ENCODE results near the gene ABR. TPM values are rescaled to one million over a fixed set of nuclear protein-coding genes. Genes with fewer than 3 reads are reported as not detected.
A peak's percentile ranks its signal among the peaks of the same experiment; 100 is the strongest.

The ABR gene
- total RNA-seq (116 TPM), polyA plus RNA-seq (10 to 100 TPM; 13.2 to 21.2 (median 17.4) TPM)

GRCh38 chr17:1179818-1180742 lies at the start of gene ABR:
ABR (minus strand) TSS chr17:1179981; CDS start chr17:1179727, 254 bp downstream.
- Mint-ChIP-seq H3K27me3 (peaks cover 26% of the 10 kb centered on the region), H3K27ac (peak within 1 kb of the TSS in 1 of 3 donors; percentile 32), H3K4me1 (peaks cover 0 to 15% (median 6%) of the 10 kb centered on the region in 4 donors), H3K4me3 (peak within 1 kb of the TSS; percentile 69 to 88 (median 78)), H3K9me3 (peaks cover 0 to 2% (median 0%) of the 10 kb centered on the region in 7 donors), H3K36me3 (no peaks in the 10 kb centered on the region)
- ATAC-seq (ENCODE audit: low read depth in 2 of 2), result peak; percentile 59 to 66
- peaks cover 5% of the 10 kb centered on the region for H3K27me3 ChIP-seq (ENCODE audit: control insufficient read depth, insufficient read depth, low read length)
- H3K27ac ChIP-seq (ENCODE audit: insufficient read depth, low read length, poor library complexity, severe bottlenecking), result no peak within 1 kb of the TSS
- H3K9me3 ChIP-seq (ENCODE audit: control insufficient read depth in 2 of 2, low read length in 2 of 2), result no peaks in the 10 kb centered on the region
- H3K4me3 ChIP-seq (ENCODE audit: low read depth, low read length), result no peak within 1 kb of the TSS
- H3K36me3 ChIP-seq (ENCODE audit: control insufficient read depth, insufficient read depth, low read length), result no peaks in the 10 kb centered on the region
- peak in 2 of 3 donors; percentile 46 to 57 for DNase-seq
- H3K4me1 ChIP-seq (ENCODE audit: control insufficient read depth, insufficient read depth, low read length, poor library complexity, severe bottlenecking), result peaks cover 10% of the 10 kb centered on the region

- H3K4me1 Mint-ChIP-seq, result peaks cover 0 to 18% (median 6%) of the 10 kb centered on the region in 4 donors
- peaks cover 56% of the 10 kb centered on the region for H3K27me3 Mint-ChIP-seq
- H3K4me1 ChIP-seq (ENCODE audit: control insufficient read depth, insufficient read depth, low read length, poor library complexity, severe bottlenecking), result peaks cover 23% of the 10 kb centered on the region
- peaks cover 16% of the 10 kb centered on the region for H3K27me3 ChIP-seq (ENCODE audit: control insufficient read depth, insufficient read depth, low read length)
- peaks cover 0 to 5% (median 0%) of the 10 kb centered on the region in 7 donors for H3K9me3 Mint-ChIP-seq
- H3K4me3 Mint-ChIP-seq, result peak overlapping the region in 2 of 4 donors; percentile 44 to 62
- H3K4me3 ChIP-seq (ENCODE audit: low read depth, low read length), result no peak overlapping the region
- peak in 2 of 3 donors; percentile 8 to 22 for DNase-seq
- no peaks in the 10 kb centered on the region for H3K9me3 ChIP-seq (ENCODE audit: control insufficient read depth in 2 of 2, low read length in 2 of 2)
- ATAC-seq (ENCODE audit: low read depth in 2 of 2), result peak; percentile 22 to 33
- H3K27ac Mint-ChIP-seq, result no peak overlapping the region
- no peaks in the 10 kb centered on the region for H3K36me3 ChIP-seq (ENCODE audit: control insufficient read depth, insufficient read depth, low read length)
- no peaks in the 10 kb centered on the region for H3K36me3 Mint-ChIP-seq
- H3K27ac ChIP-seq (ENCODE audit: insufficient read depth, low read length, poor library complexity, severe bottlenecking), result no peak overlapping the region
Measured at GRCh38 chr17:1229349-1229899, 49.6 kb upstream of the ABR start.

- DNase-seq, result no peak
- H3K27me3 Mint-ChIP-seq, result peaks cover 54% of the 10 kb centered on the region
Measured at GRCh38 chr17:1228781-1229348, 49.1 kb upstream of the ABR start.

GRCh38 chr17:1227917-1228780 lies 48.4 kb upstream of the ABR start:
- Mint-ChIP-seq H3K9me3 (peaks cover 0 to 5% (median 0%) of the 10 kb centered on the region in 7 donors), H3K27ac (no peak overlapping the region), H3K27me3 (peaks cover 58% of the 10 kb centered on the region), H3K4me3 (peak overlapping the region; percentile 76 to 90 (median 84)), H3K36me3 (no peaks in the 10 kb centered on the region), H3K4me1 (peaks cover 0 to 18% (median 6%) of the 10 kb centered on the region in 4 donors)
- no peaks in the 10 kb centered on the region for H3K36me3 ChIP-seq (ENCODE audit: control insufficient read depth, insufficient read depth, low read length)
- no peak overlapping the region for H3K27ac ChIP-seq (ENCODE audit: insufficient read depth, low read length, poor library complexity, severe bottlenecking)
- no peaks in the 10 kb centered on the region for H3K9me3 ChIP-seq (ENCODE audit: control insufficient read depth in 2 of 2, low read length in 2 of 2)
- H3K27me3 ChIP-seq (ENCODE audit: control insufficient read depth, insufficient read depth, low read length), result peaks cover 16% of the 10 kb centered on the region
- peaks cover 23% of the 10 kb centered on the region for H3K4me1 ChIP-seq (ENCODE audit: control insufficient read depth, insufficient read depth, low read length, poor library complexity, severe bottlenecking)
- peak; percentile 40 to 46 for ATAC-seq (ENCODE audit: low read depth in 2 of 2)
- H3K4me3 ChIP-seq (ENCODE audit: low read depth, low read length), result no peak overlapping the region
- DNase-seq, result peak in 1 of 3 donors; percentile 13

More at GRCh38 chr17:1228781-1229348, 49.1 kb upstream of the ABR start:
- no peak for ATAC-seq (ENCODE audit: low read depth in 2 of 2)
- Histone ChIP-seq H3K27ac (ENCODE audit: insufficient read depth, low read length, poor library complexity, severe bottlenecking) (no peak overlapping the region), H3K36me3 (ENCODE audit: control insufficient read depth, insufficient read depth, low read length) (no peaks in the 10 kb centered on the region), H3K9me3 (ENCODE audit: control insufficient read depth in 2 of 2, low read length in 2 of 2) (no peaks in the 10 kb centered on the region), H3K27me3 (ENCODE audit: control insufficient read depth, insufficient read depth, low read length) (peaks cover 16% of the 10 kb centered on the region), H3K4me1 (ENCODE audit: control insufficient read depth, insufficient read depth, low read length, poor library complexity, severe bottlenecking) (peaks cover 23% of the 10 kb centered on the region), H3K4me3 (ENCODE audit: low read depth, low read length) (no peak overlapping the region)
- peaks cover 0 to 5% (median 0%) of the 10 kb centered on the region in 7 donors for H3K9me3 Mint-ChIP-seq
- H3K27ac Mint-ChIP-seq, result no peak overlapping the region
- no peaks in the 10 kb centered on the region for H3K36me3 Mint-ChIP-seq
- peaks cover 0 to 18% (median 6%) of the 10 kb centered on the region in 4 donors for H3K4me1 Mint-ChIP-seq
- H3K4me3 Mint-ChIP-seq, result no peak overlapping the region

- Mint-ChIP-seq H3K27me3 (peaks cover 60% of the 10 kb centered on the region), H3K36me3 (no peaks in the 10 kb centered on the region), H3K9me3 (peaks cover 0 to 5% (median 0%) of the 10 kb centered on the region in 7 donors), H3K4me1 (peaks cover 0 to 18% (median 6%) of the 10 kb centered on the region in 4 donors), H3K27ac (peak overlapping the region in 1 of 3 donors; percentile 63), H3K4me3 (peak overlapping the region in 3 of 4 donors; percentile 68 to 83 (median 76))
- Histone ChIP-seq H3K4me3 (ENCODE audit: low read depth, low read length) (no peak overlapping the region), H3K9me3 (ENCODE audit: control insufficient read depth in 2 of 2, low read length in 2 of 2) (no peaks in the 10 kb centered on the region), H3K4me1 (ENCODE audit: control insufficient read depth, insufficient read depth, low read length, poor library complexity, severe bottlenecking) (peaks cover 23% of the 10 kb centered on the region), H3K27ac (ENCODE audit: insufficient read depth, low read length, poor library complexity, severe bottlenecking) (no peak overlapping the region), H3K27me3 (ENCODE audit: control insufficient read depth, insufficient read depth, low read length) (peaks cover 16% of the 10 kb centered on the region), H3K36me3 (ENCODE audit: control insufficient read depth, insufficient read depth, low read length) (no peaks in the 10 kb centered on the region)
- ATAC-seq (ENCODE audit: low read depth in 2 of 2) (no peak), DNase-seq (no peak)
Measured at GRCh38 chr17:1227365-1227764, 47.6 kb upstream of the ABR start.

GRCh38 chr17:1226308-1226707 lies 46.5 kb upstream of the ABR start:
- Histone ChIP-seq H3K9me3 (ENCODE audit: control insufficient read depth in 2 of 2, low read length in 2 of 2) (no peaks in the 10 kb centered on the region), H3K27ac (ENCODE audit: insufficient read depth, low read length, poor library complexity, severe bottlenecking) (no peak overlapping the region), H3K36me3 (ENCODE audit: control insufficient read depth, insufficient read depth, low read length) (no peaks in the 10 kb centered on the region), H3K27me3 (ENCODE audit: control insufficient read depth, insufficient read depth, low read length) (peaks cover 13% of the 10 kb centered on the region), H3K4me1 (ENCODE audit: control insufficient read depth, insufficient read depth, low read length, poor library complexity, severe bottlenecking) (peaks cover 23% of the 10 kb centered on the region), H3K4me3 (ENCODE audit: low read depth, low read length) (no peak overlapping the region)
- no peak for DNase-seq
- Mint-ChIP-seq H3K36me3 (no peaks in the 10 kb centered on the region), H3K4me3 (no peak overlapping the region), H3K27me3 (peaks cover 56% of the 10 kb centered on the region), H3K4me1 (peaks cover 0 to 13% (median 6%) of the 10 kb centered on the region in 4 donors), H3K9me3 (peaks cover 0 to 3% (median 0%) of the 10 kb centered on the region in 7 donors), H3K27ac (no peak overlapping the region)
- no peak for ATAC-seq (ENCODE audit: low read depth in 2 of 2)

GRCh38 chr17:1224330-1224729 lies 44.5 kb upstream of the ABR start:
- H3K4me1 Mint-ChIP-seq, result peaks cover 0 to 7% (median 3%) of the 10 kb centered on the region in 4 donors
- H3K9me3 Mint-ChIP-seq, result peaks cover 0 to 3% (median 0%) of the 10 kb centered on the region in 7 donors
- DNase-seq, result no peak
- H3K9me3 ChIP-seq (ENCODE audit: control insufficient read depth in 2 of 2, low read length in 2 of 2), result no peaks in the 10 kb centered on the region
- no peak overlapping the region for H3K4me3 ChIP-seq (ENCODE audit: low read depth, low read length)
- no peaks in the 10 kb centered on the region for H3K36me3 ChIP-seq (ENCODE audit: control insufficient read depth, insufficient read depth, low read length)
- H3K4me1 ChIP-seq (ENCODE audit: control insufficient read depth, insufficient read depth, low read length, poor library complexity, severe bottlenecking), result peaks cover 14% of the 10 kb centered on the region
- peaks cover 13% of the 10 kb centered on the region for H3K27me3 ChIP-seq (ENCODE audit: control insufficient read depth, insufficient read depth, low read length)
- H3K4me3 Mint-ChIP-seq, result no peak overlapping the region
- H3K27me3 Mint-ChIP-seq, result peaks cover 50% of the 10 kb centered on the region
- no peak overlapping the region for H3K27ac Mint-ChIP-seq
- no peak for ATAC-seq (ENCODE audit: low read depth in 2 of 2)
- no peaks in the 10 kb centered on the region for H3K36me3 Mint-ChIP-seq
- no peak overlapping the region for H3K27ac ChIP-seq (ENCODE audit: insufficient read depth, low read length, poor library complexity, severe bottlenecking)
